HCT116 (cell line): Measurements from ENCODE around the gene ADPRHL1. TPM values are rescaled to one million over a fixed set of nuclear protein-coding genes. Genes with fewer than 3 reads are reported as not detected.

ENCODE experiments used
- ATAC-seq: fragments of 200-7000 bp; cut with Tn5 transposase; 2 replicates; pipeline ENCODE4 v1.9.1; 2020; ENCODE audit warnings: mild to moderate bottlenecking, moderate library complexity
- BruUV-seq: library from RNA; stranded (reverse); fragments of 400-500 nt; replicated peaks from 2 replicates; lab custom pipeline; 2021; lab: Mats Ljungman, UMichigan
- CTCF ChIA-PET: fragments of 300-600 bp; sonication (Branson Sonifier 250); formaldehyde crosslinking; loops from one replicate; lab custom pipeline; 2021; ENCODE audit warnings: antibody characterized with exemption; lab: Charles Lee
- POLR2A ChIA-PET: fragments of 300-600, 350-600 bp; sonication (Branson Sonifier 250); formaldehyde crosslinking; loops from one replicate; lab custom pipeline; 2021; ENCODE audit warnings: antibody characterized with exemption; lab: Charles Lee
- RAD21 ChIA-PET, 2 experiments: fragments of 300-600 bp; sonication (Branson Sonifier 250); formaldehyde crosslinking; loops; one replicate each; lab custom pipeline; 2023; ENCODE audit warnings: low total read pairs in 2 of 2; ENCODE audit not compliant: uncharacterized antibody in 2 of 2, unreplicated experiment in 2 of 2, low non-redundant PET in 1 of 2; lab: Charles Lee
- DNase-seq: peaks from one replicate; pipeline ENCODE4 v3.0.0-alpha.2; 2010; ENCODE audit warnings: low read depth, low spot score
- H2AFZ ChIP-seq: fragments of 200-600 bp; shearing (Covaris generic), sonication (generic); 2 replicates; pipeline ENCODE4 v1.6.1; 2017; ENCODE audit warnings: low read depth, mixed run types, mixed read lengths, antibody characterized with exemption, low read length; ENCODE audit not compliant: poor library complexity, severe bottlenecking
- H3K27ac ChIP-seq: 2 replicates; pipeline ENCODE4 v1.5.1; 2012; ENCODE audit warnings: low read depth, low read length
- H3K27me3 ChIP-seq: fragments of 200-600 bp; sonication (generic); 2 replicates; pipeline ENCODE4 v1.6.1; 2016; ENCODE audit warnings: mixed run types, low read length, mixed read lengths; ENCODE audit not compliant: insufficient read depth
- H3K36me3 ChIP-seq, 2 experiments: fragments of 200-500 bp in 1 of 2; fragments of 200-600 bp in 1 of 2; sonication (Bioruptor generic) in 1 of 2; sonication (generic) in 1 of 2; 2 replicates each; pipeline versions ENCODE4 v1.5.1 to v1.6.1; 2014 to 2016; ENCODE audit warnings: low read length in 2 of 2, inconsistent platforms in 1 of 2, mixed read lengths in 1 of 2, mixed run types in 1 of 2; ENCODE audit not compliant: insufficient read depth in 2 of 2, control insufficient read depth in 1 of 2
- H3K4me1 ChIP-seq, 2 experiments: fragments of 200-600 bp in 1 of 2; sonication (generic) in 1 of 2; 2 replicates each; pipeline versions ENCODE4 v1.5.1 to v1.6.1; 2012 to 2017; ENCODE audit warnings: low read length in 2 of 2, inconsistent platforms in 1 of 2, mild to moderate bottlenecking in 1 of 2, mixed read lengths in 1 of 2, mixed run types in 1 of 2, moderate library complexity in 1 of 2; ENCODE audit not compliant: insufficient read depth in 2 of 2, control insufficient read depth in 1 of 2
- H3K4me2 ChIP-seq: fragments of 200-600 bp; sonication (generic); 2 replicates; pipeline ENCODE4 v1.6.1; 2017; ENCODE audit warnings: mixed run types, low read length, mixed read lengths
- H3K4me3 ChIP-seq, 2 experiments: fragments of 200-600 bp in 1 of 2; sonication (generic) in 1 of 2; replicated peaks in 1 of 2; 2 replicates each; pipeline ENCODE4 v1.5.1; 2011 to 2016; ENCODE audit warnings: low read length in 2 of 2, control low read depth in 1 of 2, low read depth in 1 of 2, mild to moderate bottlenecking in 1 of 2, mixed read lengths in 1 of 2, mixed run types in 1 of 2
- H3K79me2 ChIP-seq: fragments of 200-600 bp; sonication (generic); 2 replicates; pipeline ENCODE4 v1.6.1; 2017; ENCODE audit warnings: mild to moderate bottlenecking, mixed run types, low read length, moderate library complexity, mixed read lengths; ENCODE audit not compliant: insufficient read depth
- H3K9ac ChIP-seq: fragments of 200-600 bp; sonication (generic); 2 replicates; pipeline ENCODE4 v1.6.1; 2016; ENCODE audit warnings: low read length, mixed read lengths
- H3K9me2 ChIP-seq: fragments of 200-600 bp; sonication (generic), shearing (Covaris generic); 2 replicates; pipeline ENCODE4 v1.6.1; 2017; ENCODE audit warnings: mixed run types, mild to moderate bottlenecking, moderate library complexity; ENCODE audit not compliant: insufficient read depth
- H3K9me3 ChIP-seq, 2 experiments: fragments of 200-500 bp in 1 of 2; fragments of 200-600 bp in 1 of 2; sonication (Bioruptor generic) in 1 of 2; sonication (generic) in 1 of 2; 2 replicates each; pipeline ENCODE4 v1.6.1; 2014 to 2017; ENCODE audit warnings: low read length in 2 of 2, mixed read lengths in 2 of 2, inconsistent platforms in 1 of 2, low read depth in 1 of 2, mild to moderate bottlenecking in 1 of 2, mixed run types in 1 of 2, moderate library complexity in 1 of 2; ENCODE audit not compliant: control insufficient read depth in 1 of 2, insufficient read depth in 1 of 2
- H4K20me1 ChIP-seq: fragments of 200-600 bp; sonication (generic), shearing (Covaris generic); 2 replicates; pipeline ENCODE4 v1.6.1; 2017; ENCODE audit warnings: mixed run types, mild to moderate bottlenecking, moderate library complexity; ENCODE audit not compliant: insufficient read depth
- CBX3 ChIP-seq: IDR thresholded peaks from 2 replicates; pipeline ENCODE4 v1.6.1; 2012; ENCODE audit warnings: low read depth
- EGR1 ChIP-seq: IDR thresholded peaks from 2 replicates; pipeline ENCODE4 v1.6.1; 2012; ENCODE audit warnings: low read depth
- EZH2phosphoT487 ChIP-seq: fragments of 200-600 bp; IDR thresholded peaks from 2 replicates; pipeline ENCODE4 v1.6.1; 2018; ENCODE audit warnings: antibody characterized with exemption, borderline replicate concordance
- RAD21 ChIP-seq: IDR thresholded peaks from 2 replicates; pipeline ENCODE4 v1.6.1; 2012; ENCODE audit warnings: low read depth, mild to moderate bottlenecking
- ZBTB33 ChIP-seq: IDR thresholded peaks from 2 replicates; pipeline ENCODE4 v1.6.1; 2011; ENCODE audit warnings: mild to moderate bottlenecking, low read length, moderate library complexity; ENCODE audit not compliant: insufficient replicate concordance; ENCODE audit errors: extremely low read depth
- ZNF274 ChIP-seq: fragments of 200-500 bp; sonication (Bioruptor generic); IDR thresholded peaks from 2 replicates; pipeline ENCODE4 v1.6.1; 2014; ENCODE audit warnings: mild to moderate bottlenecking, low read depth, low read length, inconsistent platforms
- intact Hi-C: fragments of 100-400 bp; cut with micrococcal nuclease; formaldehyde crosslinking; loops from 2 replicates; pipeline ENCODE4 v1.10.0; 2022
- total RNA-seq: library from RNA; stranded (reverse); gene quantifications from one replicate; pipeline ENCODE4 v1.2.1, GENCODE V29; 2021; ENCODE audit not compliant: unreplicated experiment
- TF ChIP-seq, protein P1 (sequence below): IDR thresholded peaks from 2 replicates; pipeline ENCODE4 v1.6.1; 2012; ENCODE audit warnings: low read depth

Gene ADPRHL1
- total RNA-seq, 1 experiment from 2014 or later, result 12.6 TPM

- no peaks in the 10 kb centered on the region for H3K27me3 ChIP-seq
- no peaks in the 10 kb centered on the region for H4K20me1 ChIP-seq
- no TSS peak for BruUV-seq
- no peak overlapping the region for H3K4me3 ChIP-seq
- ChIA-PET RAD21 (no interaction called here), POLR2A (no interaction called here), CTCF (no interaction called here)
- TF ChIP-seq, protein P1, sequence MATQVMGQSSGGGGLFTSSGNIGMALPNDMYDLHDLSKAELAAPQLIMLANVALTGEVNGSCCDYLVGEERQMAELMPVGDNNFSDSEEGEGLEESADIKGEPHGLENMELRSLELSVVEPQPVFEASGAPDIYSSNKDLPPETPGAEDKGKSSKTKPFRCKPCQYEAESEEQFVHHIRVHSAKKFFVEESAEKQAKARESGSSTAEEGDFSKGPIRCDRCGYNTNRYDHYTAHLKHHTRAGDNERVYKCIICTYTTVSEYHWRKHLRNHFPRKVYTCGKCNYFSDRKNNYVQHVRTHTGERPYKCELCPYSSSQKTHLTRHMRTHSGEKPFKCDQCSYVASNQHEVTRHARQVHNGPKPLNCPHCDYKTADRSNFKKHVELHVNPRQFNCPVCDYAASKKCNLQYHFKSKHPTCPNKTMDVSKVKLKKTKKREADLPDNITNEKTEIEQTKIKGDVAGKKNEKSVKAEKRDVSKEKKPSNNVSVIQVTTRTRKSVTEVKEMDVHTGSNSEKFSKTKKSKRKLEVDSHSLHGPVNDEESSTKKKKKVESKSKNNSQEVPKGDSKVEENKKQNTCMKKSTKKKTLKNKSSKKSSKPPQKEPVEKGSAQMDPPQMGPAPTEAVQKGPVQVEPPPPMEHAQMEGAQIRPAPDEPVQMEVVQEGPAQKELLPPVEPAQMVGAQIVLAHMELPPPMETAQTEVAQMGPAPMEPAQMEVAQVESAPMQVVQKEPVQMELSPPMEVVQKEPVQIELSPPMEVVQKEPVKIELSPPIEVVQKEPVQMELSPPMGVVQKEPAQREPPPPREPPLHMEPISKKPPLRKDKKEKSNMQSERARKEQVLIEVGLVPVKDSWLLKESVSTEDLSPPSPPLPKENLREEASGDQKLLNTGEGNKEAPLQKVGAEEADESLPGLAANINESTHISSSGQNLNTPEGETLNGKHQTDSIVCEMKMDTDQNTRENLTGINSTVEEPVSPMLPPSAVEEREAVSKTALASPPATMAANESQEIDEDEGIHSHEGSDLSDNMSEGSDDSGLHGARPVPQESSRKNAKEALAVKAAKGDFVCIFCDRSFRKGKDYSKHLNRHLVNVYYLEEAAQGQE, result no peak
- TF ChIP-seq CBX3 (no peak), RAD21 (no peak), EZH2phosphoT487 (no peak), EGR1 (no peak), ZNF274 (no peak), ZBTB33 (no peak)
- intact Hi-C loops, result no loop called here
- peaks cover 10 to 14% of the 10 kb centered on the region in 2 experiments for H3K4me1 ChIP-seq
- no peaks in the 10 kb centered on the region for H3K9me3 ChIP-seq
- no peak overlapping the region for H3K9ac ChIP-seq
- 0 out of 4 replicates have a peak, but pooled peaks cover 0 to 3% of the 10 kb centered on the region in 2 experiments for H3K36me3 ChIP-seq
- H2AFZ ChIP-seq, result no peak overlapping the region
- no peak for ATAC-seq
- H3K9me2 ChIP-seq, result no peaks in the 10 kb centered on the region
- H3K27ac ChIP-seq, result no peak overlapping the region
- no peak overlapping the region for H3K4me2 ChIP-seq
- peaks cover 10% of the 10 kb centered on the region for H3K79me2 ChIP-seq
- no peak for DNase-seq
Observed at GRCh38 chr13:113365583-113365970, 87.7 kb downstream of the ADPRHL1 start.
